DOHH2 (cell line): ENCODE data around the gene SYT11.

Experiments used
- H3F3A ChIP-seq: fragments of 200-600 bp; sonication (generic), shearing (Covaris generic); 2 replicates; pipeline ENCODE4 v1.6.0; 2016; ENCODE audit warnings: antibody characterized with exemption, mild to moderate bottlenecking; ENCODE audit not compliant: control insufficient read depth, insufficient read depth
- H3K27ac ChIP-seq: fragments of 200-600 bp; sonication (generic); 2 replicates; pipeline ENCODE4 v1.5.1; 2014; ENCODE audit warnings: low read depth, mild to moderate bottlenecking, low read length, moderate library complexity
- H3K27me3 ChIP-seq: fragments of 200-600 bp; sonication (generic); 2 replicates; pipeline ENCODE4 v1.6.1; 2014; ENCODE audit warnings: mild to moderate bottlenecking, low read length, mixed read lengths; ENCODE audit not compliant: control insufficient read depth
- H3K36me3 ChIP-seq: fragments of 200-600 bp; sonication (generic); 2 replicates; pipeline ENCODE4 v1.6.1; 2014; ENCODE audit warnings: mild to moderate bottlenecking, low read length, moderate library complexity, mixed read lengths; ENCODE audit not compliant: control insufficient read depth
- H3K4me1 ChIP-seq: fragments of 200-600 bp; sonication (generic); 2 replicates; pipeline ENCODE4 v1.6.1; 2014; ENCODE audit warnings: mild to moderate bottlenecking, low read length, mixed read lengths; ENCODE audit not compliant: control insufficient read depth
- H3K4me2 ChIP-seq: fragments of 200-600 bp; sonication (generic); 2 replicates; pipeline ENCODE4 v1.6.0; 2014; ENCODE audit warnings: mild to moderate bottlenecking, low read length, moderate library complexity
- H3K4me3 ChIP-seq: fragments of 200-600 bp; sonication (generic); 2 replicates; pipeline ENCODE4 v1.5.1; 2014; ENCODE audit warnings: mild to moderate bottlenecking, low read length, mixed read lengths
- H3K79me2 ChIP-seq: fragments of 200-600 bp; sonication (generic); 2 replicates; pipeline ENCODE4 v1.6.1; 2014; ENCODE audit warnings: mild to moderate bottlenecking, low read length, mixed read lengths; ENCODE audit not compliant: control insufficient read depth
- H3K9me2 ChIP-seq: fragments of 200-600 bp; sonication (generic); replicated peaks from 2 replicates; pipeline ENCODE4 v1.6.1; 2014; ENCODE audit warnings: mild to moderate bottlenecking, low read length, mixed read lengths; ENCODE audit not compliant: control insufficient read depth
- H3K9me3 ChIP-seq: fragments of 200-600 bp; sonication (generic); 2 replicates; pipeline ENCODE4 v1.6.1; 2014; ENCODE audit warnings: antibody characterized with exemption, low read length, mixed read lengths; ENCODE audit not compliant: control insufficient read depth, insufficient read depth
- H4K20me1 ChIP-seq: fragments of 200-600 bp; sonication (generic); 2 replicates; pipeline ENCODE4 v1.6.0; 2014; ENCODE audit warnings: low read depth, mild to moderate bottlenecking, antibody characterized with exemption, low read length, moderate library complexity; ENCODE audit not compliant: control insufficient read depth, insufficient read depth
- EZH2phosphoT487 ChIP-seq: fragments of 200-600 bp; sonication (generic); IDR thresholded peaks from 2 replicates; pipeline ENCODE4 v1.6.1; 2017; ENCODE audit warnings: borderline replicate concordance, mild to moderate bottlenecking, antibody characterized with exemption, low read length, moderate library complexity, mixed read lengths
- TF ChIP-seq, protein P1 (sequence below): fragments of 200-600 bp; sonication (generic); IDR thresholded peaks from one replicate; pipeline ENCODE4 v1.5.1; 2014; ENCODE audit warnings: antibody characterized with exemption, mild to moderate bottlenecking, low read depth, low read length; ENCODE audit not compliant: poor library complexity, severe bottlenecking

The SYT11 gene

GRCh38 chr1:155859234-155859829 lies at the start of gene SYT11:
SYT11 (plus strand) TSS chr1:155859567; CDS start chr1:155859762, 195 bp downstream.
- Histone ChIP-seq H3K4me3 (peak within 1 kb of the TSS; percentile 91), H3K27ac (peak within 1 kb of the TSS; percentile 78), H3K9me2 (no peaks in the 10 kb centered on the region), H3K79me2 (peaks cover 73% of the 10 kb centered on the region), H3K36me3 (peaks cover 16% of the 10 kb centered on the region), H4K20me1 (no peaks in the 10 kb centered on the region; the same call in 1 of the 2 replicates), H3K27me3 (no peaks in the 10 kb centered on the region), H3K4me1 (peaks cover 49% of the 10 kb centered on the region), H3K9me3 (no peaks in the 10 kb centered on the region), H3F3A (peaks cover 19% of the 10 kb centered on the region), H3K4me2 (peak within 1 kb of the TSS; percentile 98)
- TF ChIP-seq EZH2phosphoT487: no peak
- TF ChIP-seq, protein P1, sequence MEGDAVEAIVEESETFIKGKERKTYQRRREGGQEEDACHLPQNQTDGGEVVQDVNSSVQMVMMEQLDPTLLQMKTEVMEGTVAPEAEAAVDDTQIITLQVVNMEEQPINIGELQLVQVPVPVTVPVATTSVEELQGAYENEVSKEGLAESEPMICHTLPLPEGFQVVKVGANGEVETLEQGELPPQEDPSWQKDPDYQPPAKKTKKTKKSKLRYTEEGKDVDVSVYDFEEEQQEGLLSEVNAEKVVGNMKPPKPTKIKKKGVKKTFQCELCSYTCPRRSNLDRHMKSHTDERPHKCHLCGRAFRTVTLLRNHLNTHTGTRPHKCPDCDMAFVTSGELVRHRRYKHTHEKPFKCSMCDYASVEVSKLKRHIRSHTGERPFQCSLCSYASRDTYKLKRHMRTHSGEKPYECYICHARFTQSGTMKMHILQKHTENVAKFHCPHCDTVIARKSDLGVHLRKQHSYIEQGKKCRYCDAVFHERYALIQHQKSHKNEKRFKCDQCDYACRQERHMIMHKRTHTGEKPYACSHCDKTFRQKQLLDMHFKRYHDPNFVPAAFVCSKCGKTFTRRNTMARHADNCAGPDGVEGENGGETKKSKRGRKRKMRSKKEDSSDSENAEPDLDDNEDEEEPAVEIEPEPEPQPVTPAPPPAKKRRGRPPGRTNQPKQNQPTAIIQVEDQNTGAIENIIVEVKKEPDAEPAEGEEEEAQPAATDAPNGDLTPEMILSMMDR: no peak

GRCh38 chr1:155812878-155813277 lies 46.5 kb upstream of the SYT11 start:
- H3K27me3 ChIP-seq: no peaks in the 10 kb centered on the region
- H4K20me1 ChIP-seq: no peaks in the 10 kb centered on the region

GRCh38 chr1:155813672-155814071 lies 45.7 kb upstream of the SYT11 start:
- H3K79me2 ChIP-seq: no peaks in the 10 kb centered on the region
- H3K36me3 ChIP-seq: peaks cover 66% of the 10 kb centered on the region
- H3K9me2 ChIP-seq: no peaks in the 10 kb centered on the region
- H4K20me1 ChIP-seq: no peaks in the 10 kb centered on the region
- TF ChIP-seq EZH2phosphoT487: no peak
- TF ChIP-seq, protein P1: no peak
- no peak overlapping the region for H3K4me2 ChIP-seq
- H3F3A ChIP-seq: 0 out of 2 replicates have a peak, but pooled peaks cover 2% of the 10 kb centered on the region
- no peaks in the 10 kb centered on the region for H3K9me3 ChIP-seq
- H3K4me3 ChIP-seq: no peak overlapping the region
- peaks cover 30% of the 10 kb centered on the region for H3K4me1 ChIP-seq
- no peaks in the 10 kb centered on the region for H3K27me3 ChIP-seq
- no peak overlapping the region for H3K27ac ChIP-seq

More at GRCh38 chr1:155812878-155813277, 46.5 kb upstream of the SYT11 start:
- no peak overlapping the region for H3K4me3 ChIP-seq
- H3K4me2 ChIP-seq: no peak overlapping the region
- no peaks in the 10 kb centered on the region for H3K79me2 ChIP-seq
- no peaks in the 10 kb centered on the region for H3K9me3 ChIP-seq
- peaks cover 36% of the 10 kb centered on the region for H3K4me1 ChIP-seq
- no peak overlapping the region for H3K27ac ChIP-seq
- TF ChIP-seq, protein P1: no peak
- no peak for TF ChIP-seq EZH2phosphoT487
- no peaks in the 10 kb centered on the region for H3K9me2 ChIP-seq
- H3F3A ChIP-seq: 0 out of 2 replicates have a peak, but pooled peaks cover 2% of the 10 kb centered on the region
- peaks cover 66% of the 10 kb centered on the region for H3K36me3 ChIP-seq
